ENCODE results near the gene LAG3. TPM values are rescaled to one million over a fixed set of nuclear protein-coding genes. Genes with fewer than 3 reads are reported as not detected.

The LAG3 gene
- total RNA-seq, 1 donor from 2014 or later: 52.2 TPM

- intact Hi-C loops (cut with micrococcal nuclease): no loop called here
These were observed 1.7 kb upstream of the LAG3 start for GRCh38 chr12:6770600-6770999.

DNA sequence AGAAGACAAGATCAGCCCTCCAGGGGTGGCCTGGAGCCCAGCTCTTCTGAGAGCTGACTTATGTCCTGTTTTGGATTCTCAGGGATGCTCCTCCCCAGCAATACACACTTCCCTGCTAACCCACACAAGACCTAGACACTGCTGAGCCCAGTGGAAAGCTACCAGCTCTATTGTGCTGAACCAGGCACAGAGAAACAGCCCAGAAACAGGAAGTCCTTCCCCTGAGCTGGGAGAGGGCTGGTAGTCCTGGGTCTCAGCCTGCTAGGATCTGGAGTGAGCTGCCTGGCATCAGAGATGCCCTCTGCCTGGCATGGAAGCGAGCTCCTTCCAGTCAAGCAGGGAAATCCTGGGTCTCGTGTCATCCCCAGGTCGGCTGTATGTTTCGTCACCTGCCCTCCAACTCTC, 1.2 kb upstream of the LAG3 start:
- intact Hi-C loops (cut with micrococcal nuclease): no loop called here

- intact Hi-C loops (cut with micrococcal nuclease): loop anchor here (1.0 kb wide), 1 partner anchor 9 kb away; no protein-coding TSS in a partner anchor
These were observed 600 bp upstream of the LAG3 start for GRCh38 chr12:6771509-6772330.

DNA sequence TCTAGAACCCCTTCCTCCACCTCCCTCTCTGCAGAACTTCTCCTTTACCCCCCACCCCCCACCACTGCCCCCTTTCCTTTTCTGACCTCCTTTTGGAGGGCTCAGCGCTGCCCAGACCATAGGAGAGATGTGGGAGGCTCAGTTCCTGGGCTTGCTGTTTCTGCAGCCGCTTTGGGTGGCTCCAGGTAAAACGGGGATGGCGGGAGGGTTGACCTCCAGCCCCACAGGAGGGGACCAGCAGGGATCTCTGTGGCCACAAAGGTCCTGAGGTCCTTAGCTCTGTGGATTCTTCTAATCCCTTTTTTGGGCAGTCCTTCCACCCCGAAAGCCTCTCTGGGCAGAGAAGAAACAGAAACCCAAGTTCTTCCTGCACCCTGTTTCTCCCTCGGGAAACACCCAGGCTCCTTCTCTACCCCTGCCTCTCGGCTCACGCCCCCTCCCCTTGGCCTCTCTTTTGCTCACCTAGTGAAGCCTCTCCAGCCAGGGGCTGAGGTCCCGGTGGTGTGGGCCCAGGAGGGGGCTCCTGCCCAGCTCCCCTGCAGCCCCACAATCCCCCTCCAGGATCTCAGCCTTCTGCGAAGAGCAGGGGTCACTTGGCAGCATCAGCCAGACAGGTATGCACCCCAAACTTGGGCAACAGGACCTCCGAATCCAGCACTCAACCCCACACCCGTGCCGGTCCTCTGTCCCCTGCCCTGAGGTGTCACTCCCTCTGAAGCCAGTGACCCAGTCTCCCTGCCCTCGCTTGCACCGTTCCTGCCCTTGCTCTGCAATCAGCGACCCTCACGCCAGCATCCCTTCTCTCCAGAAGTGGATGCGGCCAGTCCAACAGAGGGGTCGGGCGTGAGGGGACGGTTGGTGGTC, 638 bp downstream of the LAG3 start:
- intact Hi-C loops (cut with micrococcal nuclease): loop anchor here (1.0 kb wide), 1 partner anchor 7 kb away; no protein-coding TSS in a partner anchor

- intact Hi-C loops (cut with micrococcal nuclease): no loop called here
These were observed 1.5 kb downstream of the LAG3 start for GRCh38 chr12:6773590-6774351.

- intact Hi-C loops (cut with micrococcal nuclease): loop anchor here (1.0 kb wide), 1 partner anchor 8 kb away; the partner anchor contains the start of gene PTMS
These were observed 2.3 kb downstream of the LAG3 start for GRCh38 chr12:6774499-6775062.

DNA sequence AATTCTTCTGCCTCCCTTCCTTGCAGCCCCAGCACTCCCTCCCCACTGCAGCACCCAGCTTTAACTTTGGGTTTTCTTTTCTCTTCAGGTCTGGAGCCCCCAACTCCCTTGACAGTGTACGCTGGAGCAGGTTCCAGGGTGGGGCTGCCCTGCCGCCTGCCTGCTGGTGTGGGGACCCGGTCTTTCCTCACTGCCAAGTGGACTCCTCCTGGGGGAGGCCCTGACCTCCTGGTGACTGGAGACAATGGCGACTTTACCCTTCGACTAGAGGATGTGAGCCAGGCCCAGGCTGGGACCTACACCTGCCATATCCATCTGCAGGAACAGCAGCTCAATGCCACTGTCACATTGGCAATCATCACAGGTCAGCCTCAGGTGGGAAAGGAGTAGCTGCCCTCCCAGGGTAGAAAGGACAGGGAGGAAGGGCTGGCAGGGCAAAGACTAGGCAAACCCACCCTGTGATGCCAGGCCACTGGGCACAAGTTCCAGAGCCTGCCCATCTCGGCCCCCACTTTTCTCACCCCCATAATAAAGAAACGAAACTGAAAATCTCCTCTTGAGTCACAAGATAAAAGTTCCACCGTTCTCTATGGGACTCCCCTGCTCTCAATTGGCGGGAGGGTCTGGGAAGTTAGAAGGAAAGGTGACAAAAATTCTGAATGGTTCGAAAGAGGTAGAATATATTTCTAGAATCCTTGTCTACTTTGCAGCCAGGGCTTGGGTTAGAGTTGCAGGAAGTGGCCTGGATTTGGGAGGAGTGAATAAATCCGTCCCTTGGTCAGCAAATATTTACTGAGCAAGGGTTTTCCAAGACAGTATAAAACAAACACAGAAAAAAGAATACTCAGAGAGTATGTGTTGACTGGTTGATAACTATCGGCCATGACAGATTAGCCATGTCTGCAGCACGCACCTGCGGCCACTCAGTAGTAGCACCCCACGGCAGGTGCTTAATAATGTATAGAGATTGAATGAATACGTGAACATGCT, 3.2 kb downstream of the LAG3 start:
- intact Hi-C loops (cut with micrococcal nuclease): loop anchor here (1.0 kb wide), 1 partner anchor 9 kb away; the partner anchor contains the start of gene PTMS

DNA sequence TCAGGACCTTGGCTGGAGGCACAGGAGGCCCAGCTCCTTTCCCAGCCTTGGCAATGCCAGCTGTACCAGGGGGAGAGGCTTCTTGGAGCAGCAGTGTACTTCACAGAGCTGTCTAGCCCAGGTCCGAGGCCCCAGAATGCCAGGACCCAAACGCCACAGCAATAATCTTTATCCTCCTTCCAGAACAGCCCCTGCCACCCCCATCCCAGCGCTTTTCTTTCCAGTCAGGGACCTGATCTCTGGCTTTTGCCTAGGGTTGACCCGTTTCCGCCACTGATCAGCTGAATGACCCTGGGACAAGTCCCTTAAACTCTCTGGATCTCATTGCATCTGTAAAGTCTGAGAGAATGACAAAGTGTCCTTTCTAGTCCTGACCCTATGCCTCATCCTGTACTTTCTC, 5.1 kb downstream of the LAG3 start:
- intact Hi-C loops (cut with micrococcal nuclease): no loop called here

- intact Hi-C loops (cut with micrococcal nuclease): no loop called here
These were observed 5.9 kb downstream of the LAG3 start for GRCh38 chr12:6778217-6778573.

- intact Hi-C loops (cut with micrococcal nuclease): loop anchor here (1.0 kb wide), 5 partner anchors 13 to 162 kb away; partner anchors contain the start of genes ING4, MLF2 and PTMS
These were observed 6.5 kb downstream of the LAG3 start for GRCh38 chr12:6778574-6779550.

- intact Hi-C loops (cut with micrococcal nuclease): loop anchor here (1.0 kb wide), 8 partner anchors 8 to 163 kb away; partner anchors contain the start of genes CD4, ING4, LAG3 and MLF2
These were observed 7.5 kb downstream of the LAG3 start for GRCh38 chr12:6779708-6780432.

- intact Hi-C loops (cut with micrococcal nuclease): loop anchor here (1.0 kb wide), 3 partner anchors 8 to 45 kb away; partner anchors contain the start of genes CD4 and LAG3
These were observed 8.3 kb downstream of the LAG3 start for GRCh38 chr12:6780573-6780972.

GRCh38 chr12:6782119-6782518, 9.8 kb downstream of the LAG3 start:
- intact Hi-C loops (cut with micrococcal nuclease): no loop called here

- intact Hi-C loops (cut with micrococcal nuclease): no loop called here
These were observed 10.7 kb downstream of the LAG3 start for GRCh38 chr12:6782850-6783566.

DNA sequence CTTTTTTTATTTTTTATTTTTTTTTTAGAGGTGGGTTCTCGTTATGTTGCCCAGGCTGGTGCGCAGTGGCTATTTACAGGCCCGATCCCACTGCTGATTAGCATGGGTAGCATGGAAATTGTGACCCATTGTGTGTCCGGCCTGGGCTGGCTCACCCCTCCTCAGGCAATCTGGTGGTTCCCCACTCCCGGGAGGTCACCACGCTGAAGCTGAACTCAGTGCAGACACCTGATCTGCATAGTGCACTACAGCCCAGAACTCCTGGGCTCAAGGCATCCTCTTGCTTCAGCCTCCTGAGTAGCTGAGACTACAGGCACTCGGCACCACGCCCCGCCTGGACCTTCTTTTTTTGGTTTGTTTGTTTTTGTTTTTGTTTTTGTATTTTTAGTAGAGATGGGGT, 11.5 kb downstream of the LAG3 start:
- intact Hi-C loops (cut with micrococcal nuclease): no loop called here

DNA sequence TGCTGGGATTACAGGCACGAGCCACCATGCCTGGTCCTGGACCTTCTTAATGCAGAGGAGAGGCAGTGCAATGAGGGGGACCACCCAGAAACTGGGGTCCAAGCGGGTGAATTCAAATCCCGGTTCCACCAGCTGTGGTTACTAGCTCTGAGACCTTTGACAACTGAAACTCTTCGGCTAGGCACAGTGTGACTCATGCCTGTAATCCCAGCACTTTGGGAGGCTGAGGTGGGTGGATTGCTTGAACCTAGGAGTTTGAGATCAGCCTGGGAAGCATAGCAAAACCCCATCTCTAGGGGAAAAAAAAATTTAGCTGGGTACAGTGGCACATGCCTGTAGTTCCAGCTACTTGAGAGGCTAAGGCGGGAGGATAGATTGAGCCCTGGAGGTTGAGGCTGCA, 12.0 kb downstream of the LAG3 start:
- intact Hi-C loops (cut with micrococcal nuclease): no loop called here

- intact Hi-C loops (cut with micrococcal nuclease): no loop called here
These were observed 12.4 kb downstream of the LAG3 start for GRCh38 chr12:6784761-6785160.

Data from T-helper 1 cell treated with Interleukin-12 subunit alpha and Interleukin-12 subunit beta and Interleukin-4 antibody, amounts not matched to agents 30 ng/mL and 1 ng/mL, for 36 hours (primary cell).